PC-9 (cell line): ENCODE measurements around the gene PTOV1. TPM values are rescaled to one million over a fixed set of nuclear protein-coding genes. Genes with fewer than 3 reads are reported as not detected.

Source experiments
- BruUV-seq: library from RNA; stranded (reverse); fragments of 400-500 nt; replicated peaks from 2 replicates; lab custom pipeline; 2021; lab: Mats Ljungman, UMichigan
- CTCF ChIA-PET: fragments of 300-600 bp; sonication (Branson Sonifier 250); formaldehyde crosslinking; loops from one replicate; lab custom pipeline; 2022; ENCODE audit warnings: antibody characterized with exemption; lab: Charles Lee
- POLR2A ChIA-PET: fragments of 300-600 bp; sonication (Branson Sonifier 250); formaldehyde crosslinking; loops from one replicate; lab custom pipeline; 2022; ENCODE audit warnings: antibody characterized with exemption; ENCODE audit not compliant: unreplicated experiment; lab: Charles Lee
- DNase-seq, 2 experiments: peaks; one replicate each; pipeline versions ENCODE4 v3.0.0 to v3.0.0-alpha.2; 2015 to 2022; ENCODE audit warnings: mixed read lengths in 1 of 2
- H2AFZ ChIP-seq: fragments of 200-600 bp; sonication (generic); 2 replicates; pipeline ENCODE4 v1.8.1; 2017; ENCODE audit warnings: antibody characterized with exemption
- H3F3A ChIP-seq: fragments of 200-600 bp; sonication (generic); 2 replicates; pipeline ENCODE4 v1.8.1; 2017; ENCODE audit warnings: antibody characterized with exemption, mild to moderate bottlenecking, low read depth; ENCODE audit not compliant: insufficient read depth
- H3K27ac ChIP-seq: fragments of 200-600 bp; sonication (generic); 2 replicates; pipeline ENCODE4 v1.6.1; 2016; ENCODE audit warnings: mixed run types
- H3K27me3 ChIP-seq: fragments of 200-600 bp; sonication (generic); 2 replicates; pipeline ENCODE4 v1.6.1; 2016; ENCODE audit warnings: low read depth, mixed run types; ENCODE audit not compliant: insufficient read depth
- H3K36me3 ChIP-seq: fragments of 200-600 bp; sonication (generic); 2 replicates; pipeline ENCODE4 v1.6.1; 2016; ENCODE audit warnings: low read depth, mixed run types
- H3K4me1 ChIP-seq: fragments of 200-600 bp; sonication (generic); replicated peaks from 2 replicates; pipeline ENCODE4 v1.6.1; 2016; ENCODE audit warnings: mixed run types; ENCODE audit not compliant: insufficient read depth
- H3K4me2 ChIP-seq: fragments of 200-600 bp; sonication (generic); 2 replicates; pipeline ENCODE4 v1.6.1; 2017; ENCODE audit warnings: mixed run types
- H3K4me3 ChIP-seq: fragments of 200-600 bp; sonication (generic); 2 replicates; pipeline ENCODE4 v1.6.1; 2016; ENCODE audit warnings: mixed run types
- H3K79me2 ChIP-seq: fragments of 200-600 bp; sonication (generic); 2 replicates; pipeline ENCODE4 v1.6.1; 2017; ENCODE audit warnings: low read depth, mixed run types
- H3K9me2 ChIP-seq: fragments of 200-600 bp; sonication (generic); 2 replicates; pipeline ENCODE4 v1.8.1; 2017; ENCODE audit warnings: mild to moderate bottlenecking; ENCODE audit not compliant: insufficient read depth
- H3K9me3 ChIP-seq: fragments of 200-600 bp; sonication (generic); 2 replicates; pipeline ENCODE4 v1.8.1; 2016; ENCODE audit warnings: low read depth; ENCODE audit not compliant: insufficient read depth
- H4K20me1 ChIP-seq: fragments of 200-600 bp; sonication (generic); 2 replicates; pipeline ENCODE4 v1.8.1; 2017; ENCODE audit not compliant: insufficient read depth
- CTCF ChIP-seq: fragments of 200-600 bp; sonication (generic); conservative IDR thresholded peaks from 2 replicates; pipeline ENCODE4 v1.6.1; 2017; ENCODE audit warnings: mixed run types, antibody characterized with exemption, mild to moderate bottlenecking, moderate library complexity
- EZH2 ChIP-seq: fragments of 200-600 bp; sonication (generic); IDR thresholded peaks from 2 replicates; pipeline ENCODE4 v1.8.0; 2017; ENCODE audit warnings: antibody characterized with exemption, low read depth
- intact Hi-C: fragments of 100-400 bp; cut with micrococcal nuclease; formaldehyde crosslinking; loops from one replicate; pipeline ENCODE4 v1.10.0; 2022; ENCODE audit not compliant: unreplicated experiment
- total RNA-seq: library from RNA; stranded (reverse); gene quantifications from 2 replicates; pipeline ENCODE4 v1.2.3, GENCODE V29; 2021

The PTOV1 gene
- total RNA-seq, 1 experiment from 2014 or later = 155 TPM

DNA sequence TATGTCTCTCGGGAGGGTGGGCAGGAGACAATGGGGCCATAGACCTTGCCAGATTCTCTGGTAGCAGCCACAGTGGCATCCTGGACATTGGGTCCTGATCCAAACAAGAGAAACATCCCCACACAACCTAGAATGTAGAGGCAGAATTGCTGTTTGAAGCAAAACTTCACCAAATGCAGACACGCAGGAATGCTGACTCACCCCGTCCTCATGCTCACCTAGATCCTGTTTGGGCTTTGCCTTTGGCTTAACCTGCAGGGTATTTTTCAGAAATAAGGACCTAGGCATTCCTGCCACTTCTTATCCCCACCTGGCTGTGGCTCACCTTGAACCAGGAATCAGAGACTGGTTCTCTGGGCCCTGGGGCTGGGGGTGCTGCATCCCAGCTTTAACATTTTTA is 33.8 kb downstream of the PTOV1 start:
- Histone ChIP-seq H3K4me1 (no peaks in the 10 kb centered on the region; the same call in 1 of the 2 replicates), H3K4me3 (no peak overlapping the region), H4K20me1 (peaks cover 5% of the 10 kb centered on the region; the same call in 1 of the 2 replicates), H3F3A (peaks cover 31% of the 10 kb centered on the region; the same call in 1 of the 2 replicates), H2AFZ (no peak overlapping the region), H3K4me2 (no peak overlapping the region), H3K9me3 (no peaks in the 10 kb centered on the region), H3K79me2 (no peaks in the 10 kb centered on the region), H3K27me3 (no peaks in the 10 kb centered on the region), H3K9me2 (no peaks in the 10 kb centered on the region), H3K36me3 (peaks cover 25% of the 10 kb centered on the region; the same call in 1 of the 2 replicates), H3K27ac (no peak overlapping the region)
- TF ChIP-seq CTCF (no peak), EZH2 (no peak)
- intact Hi-C loops = no loop called here
- CTCF ChIA-PET = no interaction called here
- POLR2A ChIA-PET = no interaction called here
- peak in 1 of 2 experiments; percentile 33 for DNase-seq
- BruUV-seq = no TSS peak

GRCh38 chr19:49887037-49887664 is 36.2 kb downstream of the PTOV1 start:
- Histone ChIP-seq H3K9me2 (no peaks in the 10 kb centered on the region), H3K27ac (no peak overlapping the region), H3K4me2 (no peak overlapping the region), H4K20me1 (no peaks in the 10 kb centered on the region), H3K4me3 (no peak overlapping the region), H3K36me3 (peaks cover 19% of the 10 kb centered on the region; the same call in 1 of the 2 replicates), H3K9me3 (no peaks in the 10 kb centered on the region), H3K79me2 (no peaks in the 10 kb centered on the region), H3K4me1 (no peaks in the 10 kb centered on the region; the same call in 1 of the 2 replicates), H2AFZ (no peak overlapping the region), H3F3A (peaks cover 31% of the 10 kb centered on the region; the same call in 1 of the 2 replicates), H3K27me3 (no peaks in the 10 kb centered on the region)
- no TSS peak for BruUV-seq
- peak in 1 of 2 experiments; percentile 21 for DNase-seq
- intact Hi-C loops = no loop called here
- ChIA-PET CTCF (no interaction called here), POLR2A (no interaction called here)
- TF ChIP-seq CTCF = no peak
- no peak for TF ChIP-seq EZH2

DNA sequence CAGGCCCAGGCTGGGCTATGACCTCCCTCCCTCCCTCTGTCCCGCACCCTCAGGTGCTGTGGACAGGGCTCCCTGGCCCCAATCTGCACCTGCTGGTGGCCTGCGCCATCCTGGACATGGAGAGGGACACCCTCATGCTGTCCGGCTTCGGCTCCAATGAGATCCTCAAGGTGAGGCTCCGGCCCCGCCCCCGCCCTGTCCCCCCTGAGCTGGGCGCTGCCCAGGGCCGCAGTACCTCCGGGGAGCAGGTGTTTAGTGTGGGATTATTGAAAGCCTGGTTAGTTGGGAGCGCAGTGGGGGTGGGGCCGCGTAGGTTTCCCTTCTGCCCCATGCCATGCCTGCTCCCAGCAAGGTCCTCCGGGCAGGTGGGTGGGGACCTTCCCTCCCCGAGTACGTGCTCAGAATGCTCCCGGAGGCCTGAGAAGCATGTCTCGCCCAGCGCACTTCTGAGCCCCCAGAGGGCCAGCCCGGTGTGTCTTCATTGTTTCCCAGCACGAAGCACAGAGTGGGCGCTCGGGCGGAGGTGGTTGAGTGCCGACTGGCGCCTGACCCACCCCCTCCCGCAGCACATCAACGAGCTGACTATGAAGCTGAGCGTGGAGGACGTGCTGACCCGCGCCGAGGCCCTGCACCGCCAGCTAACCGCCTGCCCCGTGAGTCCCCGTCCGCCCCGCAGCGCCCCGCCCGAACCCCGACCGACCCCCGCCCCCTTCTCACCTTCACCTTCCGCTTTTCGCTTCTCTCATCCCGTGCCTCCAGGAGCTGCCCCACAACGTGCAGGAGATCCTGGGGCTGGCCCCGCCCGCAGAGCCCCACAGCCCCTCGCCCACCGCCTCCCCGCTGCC is 36.9 kb downstream of the PTOV1 start:
- Histone ChIP-seq H3K4me2 (no peak overlapping the region), H3K27ac (no peak overlapping the region), H3K79me2 (no peaks in the 10 kb centered on the region), H3K36me3 (peaks cover 11% of the 10 kb centered on the region; the same call in 1 of the 2 replicates), H2AFZ (no peak overlapping the region), H4K20me1 (no peaks in the 10 kb centered on the region), H3F3A (peaks cover 31% of the 10 kb centered on the region; the same call in 1 of the 2 replicates), H3K27me3 (no peaks in the 10 kb centered on the region), H3K4me3 (no peak overlapping the region), H3K9me2 (no peaks in the 10 kb centered on the region), H3K9me3 (no peaks in the 10 kb centered on the region), H3K4me1 (no peaks in the 10 kb centered on the region; the same call in 1 of the 2 replicates)
- BruUV-seq = no TSS peak
- no peak for TF ChIP-seq EZH2
- no peak for TF ChIP-seq CTCF
- CTCF ChIA-PET = no interaction called here
- POLR2A ChIA-PET = no interaction called here
- intact Hi-C loops = no loop called here
- peak in 1 of 2 experiments; percentile 15 for DNase-seq
